HG03432 (cell line): ENCODE results near the gene KRTAP19-8.
A peak's percentile ranks its signal among the peaks of the same experiment; 100 is the strongest.

Experiments used
- ATAC-seq: cut with Tn5 transposase; IDR thresholded peaks from one replicate; pipeline ENCODE4 v1.9.1; 2021; ENCODE audit warnings: mild to moderate bottlenecking, moderate library complexity; ENCODE audit not compliant: unreplicated experiment

The KRTAP19-8 gene, protein sequence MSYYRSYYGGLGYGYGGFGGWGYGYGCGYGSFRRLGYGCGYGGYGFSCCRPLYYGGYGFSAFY

DNA sequence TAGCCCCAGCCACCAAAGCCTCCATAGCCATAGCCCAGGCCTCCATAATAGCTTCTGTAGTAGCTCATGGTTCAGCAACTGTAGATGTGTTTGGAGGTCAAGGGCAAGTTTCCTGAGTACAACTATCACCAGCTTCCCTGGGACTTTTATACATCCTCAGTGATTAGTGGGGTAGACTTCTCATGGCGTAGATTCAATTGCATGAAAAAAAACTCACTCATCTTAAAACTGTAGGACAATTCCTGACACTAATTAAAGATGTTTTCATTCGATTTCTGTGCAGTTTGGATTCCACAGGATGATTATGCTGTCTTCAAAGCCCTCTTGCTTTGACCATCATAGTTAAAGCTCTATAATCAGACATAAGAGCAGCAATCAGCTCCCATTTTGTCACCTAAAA, at the start of gene KRTAP19-8:
Gene KRTAP19-8 (minus strand): TSS at position 101 of the 400 bp plus-strand sequence. CDS start 33 bp downstream, at position 68.
- ATAC-seq, result no peak

DNA sequence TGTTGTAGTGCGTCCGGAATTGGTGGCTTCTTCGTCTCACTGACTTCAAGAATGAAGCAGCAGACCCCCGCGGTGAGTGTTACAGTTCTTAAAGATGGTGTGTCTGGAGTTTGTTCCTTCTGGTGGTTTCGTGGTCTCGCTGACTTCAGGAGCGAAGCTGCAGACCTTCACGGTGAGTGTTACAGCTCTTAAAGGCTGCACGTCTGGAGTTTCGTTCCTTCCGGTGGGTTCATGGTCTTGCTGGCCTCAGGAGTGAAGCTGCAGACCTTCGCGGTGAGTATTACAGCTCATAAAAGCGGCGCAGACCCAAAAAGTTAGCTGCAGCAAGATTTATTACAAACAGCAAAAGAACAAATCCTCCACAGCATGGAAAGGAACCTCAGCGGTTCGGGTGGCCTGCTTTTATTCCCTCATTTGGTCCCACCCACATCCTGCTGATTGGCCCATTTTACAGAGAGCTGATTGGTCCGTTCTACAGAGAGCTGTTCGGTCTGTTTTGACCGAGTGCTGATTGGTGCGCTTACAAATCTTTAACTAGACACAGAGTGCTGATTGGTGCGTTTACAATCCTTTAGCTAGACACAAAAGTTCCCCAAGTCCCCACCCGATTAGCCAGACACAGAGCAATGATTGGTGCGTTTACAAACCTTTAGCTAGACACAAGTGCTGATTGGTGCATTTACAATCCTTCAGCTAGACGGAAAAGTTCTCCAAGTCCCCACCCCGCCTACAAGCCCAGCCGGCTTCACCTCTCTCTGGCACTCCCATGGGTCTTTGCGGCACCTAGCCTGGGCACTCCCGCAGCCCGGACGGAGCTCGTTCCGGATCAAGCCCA, 49.6 kb upstream of the KRTAP19-8 start:
- ATAC-seq, result no peak

DNA sequence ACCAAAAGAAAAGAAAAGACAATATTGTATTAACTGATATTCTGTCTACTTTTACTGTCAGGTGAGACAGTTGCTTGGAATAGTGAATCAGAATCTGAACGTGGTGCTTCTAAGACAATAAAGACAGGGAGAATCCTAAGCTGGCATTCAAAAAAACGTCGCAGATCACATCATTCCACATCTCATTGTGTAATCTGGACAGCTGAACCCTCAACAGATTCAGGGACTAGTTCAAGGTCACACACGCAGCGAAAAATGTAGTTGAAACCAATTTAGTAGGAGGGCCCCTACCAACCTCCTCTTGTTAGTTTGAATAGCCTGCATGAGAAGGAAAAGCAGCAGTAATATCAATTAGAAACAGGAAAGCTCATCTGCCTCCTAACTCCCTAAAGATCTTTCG, 46.4 kb upstream of the KRTAP19-8 start:
- ATAC-seq, result no peak

DNA sequence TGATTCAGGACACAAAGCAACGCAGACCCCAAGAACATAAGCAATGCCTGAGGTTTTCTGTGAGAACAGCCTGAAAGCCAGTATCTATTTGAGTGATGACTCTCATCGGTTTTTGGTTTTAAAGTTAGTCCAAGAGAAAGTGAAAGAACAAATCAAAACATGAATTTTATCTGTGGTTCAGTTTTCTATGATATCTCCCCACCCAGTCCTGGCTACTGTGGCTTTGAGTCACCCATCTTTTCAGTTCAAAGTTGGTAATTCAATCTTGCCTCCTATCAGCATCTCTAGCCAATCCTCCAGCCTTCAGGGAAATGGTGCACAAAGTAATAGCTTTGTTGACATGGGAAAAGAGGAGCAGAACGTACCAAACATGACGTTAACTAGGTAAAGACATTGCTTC, 40.5 kb upstream of the KRTAP19-8 start:
- ATAC-seq, result peak; percentile 91

DNA sequence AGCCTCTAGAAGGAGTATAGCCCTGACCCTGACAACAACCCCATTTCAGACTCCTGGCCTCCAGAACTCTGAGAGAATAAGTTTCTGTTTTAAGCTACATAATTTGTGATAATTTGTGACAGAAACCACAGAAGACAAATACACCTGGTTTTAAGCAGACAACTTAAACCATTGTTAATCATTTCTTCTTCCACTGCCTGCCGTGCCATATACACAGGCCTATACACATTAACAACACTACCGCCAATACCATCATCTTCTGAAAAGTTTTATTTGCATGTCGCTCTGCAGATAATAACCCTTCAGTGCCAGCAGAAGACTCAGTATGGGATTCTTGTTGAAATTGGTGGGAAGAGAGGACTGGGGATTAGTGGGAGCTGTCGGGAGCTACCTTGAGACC, 39.9 kb upstream of the KRTAP19-8 start:
- ATAC-seq, result peak; percentile 52

DNA sequence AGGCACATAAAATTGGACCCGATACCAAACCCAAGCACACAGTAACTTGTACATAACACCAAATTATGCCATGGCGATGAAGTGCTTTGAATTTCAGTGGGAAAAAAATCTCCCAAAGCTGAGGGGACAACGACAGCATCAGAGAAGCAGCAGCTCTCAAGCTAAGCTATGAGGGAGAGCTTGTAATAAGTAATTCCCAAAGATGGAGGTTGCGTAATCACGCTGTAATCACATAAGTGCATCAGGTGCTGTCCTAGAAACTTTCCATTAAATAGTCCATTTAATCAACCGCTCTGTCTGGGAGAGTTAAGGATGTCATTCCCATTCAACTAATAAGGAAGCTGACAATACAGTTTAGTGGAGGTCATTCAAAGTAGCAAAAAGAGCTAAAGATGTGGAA, 37.6 kb upstream of the KRTAP19-8 start:
- ATAC-seq, result no peak

DNA sequence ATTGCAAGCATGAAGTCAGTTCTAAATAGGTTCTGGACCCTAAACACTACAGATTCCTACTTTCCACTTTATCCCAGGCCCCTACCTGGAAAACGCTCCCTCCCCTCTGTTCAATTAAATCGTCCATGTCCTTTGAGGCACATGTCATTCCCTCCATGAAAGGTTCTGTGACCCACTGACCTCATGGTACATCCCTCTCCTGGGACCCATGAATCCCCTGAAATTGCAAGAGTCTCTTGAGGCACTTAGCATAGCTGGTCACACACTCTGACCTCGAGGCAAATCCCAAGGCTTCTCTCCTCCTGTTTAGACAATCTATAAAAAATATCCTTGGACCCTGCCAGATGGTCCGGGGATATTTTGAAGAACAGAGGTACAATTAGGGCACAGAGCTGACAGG, 34.3 kb upstream of the KRTAP19-8 start:
- ATAC-seq, result no peak

DNA sequence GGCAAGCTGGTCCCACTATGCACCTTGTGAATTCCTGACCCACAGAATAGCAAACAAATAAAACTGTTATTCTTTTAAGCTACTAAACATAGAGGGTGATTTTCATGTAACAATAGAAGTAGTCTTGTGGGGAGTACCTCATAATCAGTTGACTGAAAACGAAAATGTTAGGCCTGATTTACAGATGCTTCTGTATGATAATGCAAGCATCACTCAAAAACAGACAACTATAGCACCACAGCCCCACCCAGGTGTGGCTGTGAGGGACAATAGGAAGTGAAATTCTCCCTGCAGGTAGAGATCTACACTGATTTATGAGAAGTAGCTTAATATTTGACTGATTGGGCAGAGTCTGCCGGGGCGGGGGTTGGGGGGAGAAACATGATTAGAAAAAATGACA, 26.5 kb upstream of the KRTAP19-8 start:
- peak; percentile 96 for ATAC-seq

DNA sequence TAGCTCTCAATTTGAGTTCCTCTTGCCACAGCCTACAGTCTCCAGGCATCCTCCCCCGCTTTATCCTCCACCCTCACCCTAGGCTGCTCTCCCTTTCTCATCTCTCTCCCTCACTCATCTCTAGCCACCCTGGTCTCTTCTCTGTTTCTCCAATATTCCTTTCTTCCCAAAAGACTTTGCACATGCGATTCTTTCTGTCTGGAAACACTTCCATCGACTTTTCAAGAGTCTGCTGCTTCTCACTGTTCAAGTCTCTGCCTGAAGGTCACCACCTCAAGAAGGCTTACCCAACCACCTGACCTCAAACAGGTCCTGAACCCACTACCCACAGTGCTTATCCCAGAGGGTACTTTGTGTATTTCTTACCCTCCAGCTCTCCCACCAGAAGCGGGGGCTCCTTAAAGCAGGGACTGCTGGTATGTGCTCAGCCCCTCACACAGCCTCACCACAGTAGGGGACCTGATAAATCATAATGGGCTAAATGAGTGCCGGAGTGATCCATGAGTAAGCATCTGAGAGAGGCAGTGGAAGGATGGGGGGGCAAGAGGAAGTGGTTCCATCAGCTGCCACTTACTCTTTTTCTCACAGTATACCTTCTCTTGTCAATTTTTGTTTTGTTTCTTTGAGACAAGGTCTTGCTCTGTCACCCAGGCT, 14.3 kb upstream of the KRTAP19-8 start:
- ATAC-seq, result no peak

DNA sequence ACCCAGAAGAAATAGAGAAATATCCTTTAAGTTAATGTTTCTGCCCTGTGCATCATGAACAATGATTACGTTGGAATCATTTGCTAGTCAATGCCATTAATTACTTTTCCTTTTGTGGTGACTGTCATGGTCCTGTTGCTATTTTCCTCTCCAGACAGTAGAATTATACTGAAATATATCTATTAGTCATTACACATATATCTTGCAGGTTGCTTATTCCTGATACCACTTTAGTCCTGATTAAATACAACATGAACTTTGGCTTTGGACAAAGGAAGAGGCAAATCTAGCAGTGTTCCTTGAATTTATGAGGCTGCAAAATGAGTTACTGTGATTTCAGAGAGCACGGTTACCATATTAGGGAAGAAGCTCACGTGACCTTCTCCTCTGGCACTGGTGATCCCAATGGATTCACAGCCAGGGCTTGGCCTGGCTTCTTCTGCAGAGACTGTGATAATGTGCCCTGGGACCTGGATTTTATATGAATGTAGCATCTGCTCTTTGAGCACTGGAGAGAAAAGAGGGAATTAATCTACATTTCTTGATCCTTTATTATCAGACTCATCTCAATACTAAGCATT, 12.4 kb upstream of the KRTAP19-8 start:
- no peak for ATAC-seq

DNA sequence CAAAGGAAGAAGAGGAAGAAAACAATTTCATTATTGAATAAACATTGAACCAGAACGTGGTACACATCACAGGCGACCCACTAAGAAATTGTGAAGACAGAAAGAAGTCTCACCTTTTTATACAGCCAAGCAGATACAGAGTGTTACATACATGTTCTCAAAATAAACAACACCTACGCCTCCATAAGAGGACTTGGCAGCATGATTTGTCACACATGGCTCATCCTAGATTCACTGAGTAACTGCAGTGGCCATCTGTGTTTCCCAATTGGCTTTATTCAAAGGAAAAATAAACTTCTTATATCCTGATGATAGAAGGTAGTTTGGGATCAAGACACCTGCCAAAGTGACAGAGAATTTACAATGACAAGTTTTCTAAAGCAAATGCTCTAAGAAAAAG, 7.6 kb upstream of the KRTAP19-8 start:
- no peak for ATAC-seq

DNA sequence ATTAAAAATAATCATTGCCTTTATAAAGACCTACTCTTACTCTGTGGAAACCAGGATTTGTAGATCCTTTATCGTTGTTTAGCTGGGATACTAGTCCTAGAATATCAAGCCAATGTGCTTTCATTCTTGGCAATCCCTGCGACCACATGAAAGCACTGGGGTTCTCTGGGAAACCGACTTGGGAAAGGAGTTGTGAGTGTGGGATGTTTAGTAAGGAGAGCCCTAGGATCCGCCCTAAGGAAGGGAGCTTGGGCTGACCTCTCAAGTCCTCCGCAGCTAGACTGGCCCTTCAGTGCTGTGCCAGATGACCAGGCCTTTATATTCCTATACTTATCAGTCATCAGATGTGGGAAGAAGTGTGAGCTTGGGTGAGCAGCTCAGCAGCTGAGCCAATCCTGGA, 5.2 kb upstream of the KRTAP19-8 start:
- ATAC-seq, result no peak

DNA sequence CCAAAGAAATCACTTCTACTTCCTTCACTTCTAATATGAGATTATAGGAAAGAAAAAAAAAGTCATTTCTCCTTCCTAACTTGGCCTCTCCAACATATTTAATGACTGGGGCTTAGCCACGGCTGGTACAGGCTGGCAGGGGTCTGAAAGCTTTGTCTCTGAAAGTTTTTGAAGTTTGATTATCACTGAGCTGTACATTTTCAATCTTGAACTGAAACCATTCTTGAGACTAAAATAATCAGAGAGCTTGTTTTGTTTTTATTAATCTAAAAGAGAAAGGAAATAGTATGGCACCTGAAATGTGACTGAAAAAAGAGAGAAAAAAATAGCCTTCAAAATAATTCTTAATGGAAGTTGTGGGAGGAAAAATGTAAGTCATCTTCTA, 3.8 kb upstream of the KRTAP19-8 start:
- peak; percentile 61 for ATAC-seq

DNA sequence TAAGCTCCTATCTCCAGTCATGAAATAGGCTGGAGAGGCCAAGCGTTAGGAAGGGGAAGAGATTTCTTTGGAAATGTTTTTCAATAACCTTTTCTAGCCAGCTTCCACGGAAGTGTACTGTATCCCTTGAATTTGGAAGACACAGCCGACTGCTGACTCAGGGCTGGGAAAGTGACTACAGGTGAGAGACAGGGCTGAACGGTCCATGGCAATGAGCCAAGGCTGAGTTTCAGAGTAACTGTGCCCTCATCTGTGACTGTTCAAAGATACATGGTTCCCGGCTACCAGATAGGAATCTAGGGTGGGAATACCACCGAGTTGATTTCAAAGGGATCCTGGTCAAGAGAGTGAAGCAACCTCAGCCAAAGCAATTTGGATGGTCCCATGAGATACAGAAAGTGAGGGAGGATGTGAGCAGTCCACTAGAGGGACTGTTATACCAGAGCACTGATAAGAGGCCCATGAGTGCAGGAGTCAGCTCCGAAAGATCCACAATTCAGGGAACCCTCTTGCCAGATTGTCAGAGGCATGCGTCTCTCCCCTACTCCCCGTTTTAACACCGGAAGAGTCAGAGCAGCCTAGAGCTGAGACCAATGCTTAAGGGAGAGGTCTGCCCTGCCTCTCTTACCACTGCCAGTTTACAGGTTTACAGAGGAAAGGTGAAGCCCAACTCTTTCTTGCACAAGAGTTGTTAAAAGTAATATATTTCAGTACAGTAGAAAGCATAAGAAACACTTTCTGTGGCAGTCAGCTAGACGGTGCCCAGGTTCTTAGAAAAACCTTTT, 3.2 kb upstream of the KRTAP19-8 start:
- ATAC-seq, result peak; percentile 67

DNA sequence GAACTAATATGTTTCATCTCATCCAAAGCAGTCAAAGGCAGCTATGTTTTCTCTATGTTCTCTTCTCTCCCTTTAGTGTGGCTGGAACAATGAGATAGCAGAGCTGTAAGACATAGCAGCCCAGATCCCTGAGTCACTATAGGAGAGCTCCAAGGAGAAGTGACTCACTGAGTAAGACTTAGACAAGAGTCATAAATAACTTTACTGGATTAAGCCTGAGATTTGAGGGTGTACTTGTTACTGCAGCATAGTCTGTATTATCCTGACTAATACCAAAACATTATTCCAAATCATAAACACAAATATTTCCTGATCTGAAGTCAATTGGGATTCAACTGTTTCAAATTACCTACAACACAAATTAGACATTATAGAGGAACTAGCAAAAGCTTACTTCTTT, 3.9 kb downstream of the KRTAP19-8 start:
- ATAC-seq, result no peak

DNA sequence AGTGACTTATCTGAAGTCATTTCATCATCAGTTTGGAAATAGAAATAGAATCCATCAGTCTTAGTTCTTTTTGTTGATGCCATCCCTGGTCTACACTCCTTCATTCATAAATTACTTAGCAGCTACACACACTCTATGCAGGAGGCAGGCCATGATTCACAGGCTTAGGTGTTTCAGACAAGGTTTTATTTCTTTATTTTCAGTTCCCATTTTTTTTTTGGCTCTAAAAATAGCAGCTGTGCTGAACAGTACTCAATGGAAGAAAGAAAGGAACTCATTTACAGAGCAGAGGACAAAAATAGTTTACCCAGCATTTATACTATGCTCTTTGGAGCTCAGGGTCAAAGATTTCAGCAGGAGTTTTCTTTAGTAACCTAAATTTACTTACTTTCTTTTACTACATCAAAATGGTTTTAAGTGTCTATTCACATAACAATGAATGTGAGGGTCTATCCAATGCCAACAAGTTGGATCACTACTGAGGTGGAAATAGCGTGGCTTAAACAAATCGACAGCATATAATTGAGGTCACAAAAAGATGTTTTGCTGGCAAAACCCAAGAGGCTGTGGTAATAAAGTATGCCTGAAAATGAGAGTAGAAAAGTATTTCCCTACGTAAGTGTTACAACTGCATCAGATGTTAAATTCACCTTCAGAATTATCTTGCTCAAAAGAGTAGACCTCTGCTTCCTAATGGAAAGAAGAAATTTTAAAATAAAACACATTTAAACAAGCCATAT, 7.7 kb downstream of the KRTAP19-8 start:
- ATAC-seq, result peak; percentile 91

DNA sequence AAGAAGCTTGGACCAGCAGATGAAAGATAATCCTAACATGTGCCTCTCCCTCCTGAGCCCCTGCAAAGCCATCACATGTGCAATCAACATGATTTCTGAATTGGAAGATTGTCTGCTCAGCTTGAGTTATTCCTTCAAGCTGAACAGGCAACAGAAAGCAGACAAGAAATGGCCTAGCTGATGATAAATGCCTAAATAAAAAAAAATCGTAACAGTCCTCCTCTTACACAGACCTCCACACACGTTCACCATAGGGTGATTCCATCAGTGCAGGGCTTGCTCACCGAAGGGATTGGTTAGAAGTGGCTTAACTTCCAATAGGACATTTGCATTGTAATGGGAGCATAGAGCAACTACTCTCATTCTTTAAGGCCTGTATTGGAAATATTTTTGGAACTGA, 14.6 kb downstream of the KRTAP19-8 start:
- no peak for ATAC-seq

DNA sequence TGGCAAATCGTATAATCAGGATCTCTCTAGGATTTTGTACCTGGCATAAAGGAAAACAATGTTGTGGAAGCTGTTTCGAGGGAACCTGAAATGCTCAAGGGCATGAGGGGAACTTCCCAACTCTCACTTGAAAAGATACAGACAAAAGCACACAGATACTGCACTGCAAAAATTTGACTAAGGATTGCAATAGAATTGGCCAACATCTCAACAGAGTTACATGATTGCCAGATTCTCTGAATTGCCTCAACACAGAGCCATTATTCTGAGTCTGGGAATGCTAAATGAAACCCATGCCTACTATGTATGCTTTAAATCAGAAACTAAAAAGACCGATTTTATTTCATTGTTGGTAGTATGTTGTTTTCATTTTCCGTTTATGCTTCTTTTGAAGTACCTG, 16.0 kb downstream of the KRTAP19-8 start:
- ATAC-seq, result no peak

DNA sequence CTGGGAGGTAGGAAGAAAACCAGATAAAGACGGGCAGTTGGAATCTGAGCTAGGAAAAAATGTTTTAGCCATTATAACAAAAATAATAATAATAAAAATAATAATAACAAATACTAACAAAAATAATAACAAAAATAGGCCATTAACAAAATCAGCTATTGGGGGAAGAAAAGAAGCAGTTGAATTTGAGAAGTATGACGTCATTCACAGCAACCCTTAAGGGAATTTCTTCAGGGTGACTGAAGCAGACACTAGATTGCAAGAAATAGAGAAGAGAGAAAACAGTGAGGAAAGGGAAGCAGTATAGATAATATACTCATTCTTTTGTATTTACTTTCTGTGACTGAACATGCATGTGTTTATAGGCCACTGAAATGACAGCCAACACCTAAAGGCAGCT, 20.0 kb downstream of the KRTAP19-8 start:
- ATAC-seq, result no peak

DNA sequence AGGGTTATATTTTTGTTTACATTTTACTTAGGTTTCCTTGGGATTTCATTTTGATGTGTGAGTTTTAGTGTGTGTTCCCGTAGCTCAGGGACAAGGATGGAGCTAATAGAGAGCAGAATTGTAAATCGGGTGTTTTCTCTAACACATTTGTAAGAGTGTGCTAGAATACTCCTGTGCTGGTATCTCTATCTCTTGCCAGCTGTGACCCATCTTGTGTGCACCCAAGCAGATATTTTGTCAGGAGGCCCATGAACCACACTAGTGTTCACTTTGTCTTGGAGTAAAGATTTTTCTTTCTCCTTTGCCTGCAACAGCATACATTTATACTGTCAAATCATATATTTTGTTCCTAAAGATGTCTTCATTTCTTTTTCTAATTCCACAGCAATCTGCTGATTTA, 23.4 kb downstream of the KRTAP19-8 start:
- ATAC-seq, result no peak
